ENCODE data around the gene SOCS6.
"Not testable (repeated sequence)": the region's sequence is repeated elsewhere in the genome, so short reads cannot be mapped to it uniquely, and the experiment has no call there.

Gene SOCS6

GRCh38 chr18:70363861-70364260 lies 75.0 kb downstream of the SOCS6 start:
- DNase-seq = no peak

GRCh38 chr18:70365361-70365760 lies 76.5 kb downstream of the SOCS6 start:
- DNase-seq = no peak

DNA sequence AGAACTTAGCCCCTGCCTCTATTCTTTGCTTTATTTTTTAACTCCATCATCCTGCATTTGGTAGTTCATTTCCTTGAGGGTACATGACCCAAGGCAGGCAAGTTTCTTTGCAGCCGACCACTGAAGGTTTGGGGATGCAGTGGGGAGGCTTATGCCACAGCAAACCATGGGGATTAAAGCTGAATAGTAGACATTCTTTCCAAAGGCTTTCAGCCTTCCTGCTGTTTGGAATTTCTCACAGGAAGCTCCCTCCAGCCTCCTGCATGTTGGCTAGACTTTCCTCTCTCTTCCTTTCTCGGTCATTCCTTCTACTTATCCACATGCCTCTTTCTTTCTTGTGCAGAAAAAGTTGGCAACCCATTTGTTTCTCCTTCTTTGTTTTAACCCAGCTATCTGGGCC lies 77.3 kb downstream of the SOCS6 start:
- DNase-seq = no peak

GRCh38 chr18:70366670-70367069 lies 77.8 kb downstream of the SOCS6 start:
- no peak for DNase-seq

- not testable (repeated sequence) for DNase-seq
Measured at GRCh38 chr18:70367344-70367743, 78.5 kb downstream of the SOCS6 start.

GRCh38 chr18:70368903-70369302 lies 80.1 kb downstream of the SOCS6 start:
- no peak for DNase-seq

DNA sequence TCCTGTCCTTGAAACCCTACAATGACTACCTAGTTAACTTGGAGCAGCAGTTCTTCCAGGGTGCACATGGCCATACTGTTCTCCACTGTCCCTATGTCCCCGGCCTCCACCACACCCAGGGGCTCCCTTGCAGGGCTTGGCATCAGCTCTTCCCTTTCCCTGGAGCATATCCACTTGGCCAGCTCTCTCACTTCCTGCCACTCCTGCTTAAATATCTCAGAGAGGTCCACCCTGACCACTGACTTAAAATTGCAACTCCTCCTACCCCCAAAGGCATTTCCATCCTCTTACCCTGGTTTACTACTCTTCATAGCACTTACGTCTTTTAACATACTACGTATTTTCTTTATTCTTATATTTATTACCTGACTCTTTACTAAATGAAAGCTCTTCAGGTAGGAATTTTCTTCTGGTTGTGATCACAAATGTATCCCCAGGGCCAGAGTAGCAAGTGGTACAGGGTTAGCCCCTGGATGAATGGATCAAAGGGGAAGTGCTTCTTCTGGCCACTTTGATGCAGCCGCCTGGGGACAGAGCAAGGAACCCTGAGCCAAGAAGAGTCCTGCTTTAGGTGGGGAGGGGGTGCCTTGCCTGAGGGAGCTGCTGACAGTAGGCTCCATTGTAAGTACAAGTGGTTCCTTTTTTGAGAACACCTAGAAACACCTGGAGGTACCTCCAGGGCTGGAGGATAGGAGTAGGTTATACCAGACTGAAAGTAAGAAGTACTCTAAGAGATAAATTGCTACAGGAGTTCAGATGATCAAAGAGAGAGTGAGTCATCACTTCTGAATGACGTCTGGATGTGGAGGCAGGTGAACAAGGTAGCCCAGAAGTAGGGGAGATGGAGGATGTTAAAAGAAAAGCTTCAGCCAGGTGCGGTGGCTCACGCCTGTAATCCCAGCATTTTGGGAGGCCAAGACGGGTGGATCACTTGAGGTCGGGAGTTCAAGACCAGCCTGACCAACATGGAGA lies 82.2 kb downstream of the SOCS6 start:
- DNase-seq = no peak

DNA sequence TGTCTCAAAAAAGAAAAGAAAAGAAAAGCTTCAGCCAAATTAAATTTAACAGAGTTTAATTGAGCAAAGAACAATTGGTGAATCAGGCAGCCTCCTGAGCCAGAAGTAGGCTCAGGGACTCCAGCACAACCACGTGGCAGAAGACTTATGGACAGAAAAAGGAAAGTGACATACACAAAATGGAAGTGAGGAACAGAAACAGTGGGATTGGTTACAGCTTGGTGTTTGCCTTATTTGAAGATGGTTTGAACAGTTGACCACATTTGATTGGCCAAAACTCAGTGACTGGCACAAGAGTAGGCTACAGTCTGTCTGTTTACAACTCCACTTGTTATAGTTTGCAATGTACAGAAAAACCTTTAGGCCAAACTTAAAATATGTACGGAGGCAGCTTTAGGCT lies 83.1 kb downstream of the SOCS6 start:
- no peak for DNase-seq

- DNase-seq = no peak
Measured at GRCh38 chr18:70372450-70373041, 83.7 kb downstream of the SOCS6 start.

GRCh38 chr18:70373042-70373519 lies 84.2 kb downstream of the SOCS6 start:
- no peak for DNase-seq

GRCh38 chr18:70374154-70374553 lies 85.3 kb downstream of the SOCS6 start:
- DNase-seq = no peak

DNA sequence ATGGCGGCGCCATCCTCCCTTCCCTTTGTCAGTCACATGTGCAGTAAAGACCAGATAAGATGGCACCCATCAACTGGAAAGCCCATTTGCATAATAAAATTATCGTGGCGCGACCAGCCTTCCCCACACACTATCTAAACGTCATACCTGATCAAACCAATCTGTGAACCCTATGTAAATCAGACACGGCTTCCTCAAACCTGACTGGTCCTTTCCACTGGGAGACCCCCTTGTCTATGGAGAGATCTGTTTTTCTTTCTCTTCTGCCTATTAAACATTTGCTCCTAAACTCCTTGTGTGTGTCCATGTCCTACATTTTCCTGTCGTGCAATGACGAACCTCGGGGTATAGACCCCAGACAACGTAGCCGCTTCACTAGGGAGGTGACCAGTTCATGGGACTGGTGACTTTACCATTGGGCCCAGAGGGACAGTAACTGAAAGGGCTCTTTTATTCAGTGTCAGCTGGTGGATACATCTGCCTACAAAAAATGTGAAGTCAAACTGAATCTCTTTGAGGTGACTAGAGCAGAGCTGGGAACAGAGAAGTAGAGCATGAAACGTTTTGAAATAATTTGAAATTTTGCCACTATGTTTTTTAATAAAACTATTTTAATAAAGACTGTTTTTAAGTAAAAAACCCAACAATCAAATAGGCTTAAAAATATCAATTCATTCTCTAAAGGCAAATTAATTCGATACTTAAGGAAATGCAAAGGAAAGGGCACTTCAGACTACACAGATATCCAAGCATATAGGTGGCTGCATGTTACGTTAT lies 87.5 kb downstream of the SOCS6 start:
- DNase-seq = no peak

GRCh38 chr18:70376914-70377258 lies 88.0 kb downstream of the SOCS6 start:
- no peak for DNase-seq

- DNase-seq = no peak
Measured at GRCh38 chr18:70377317-70377799, 88.5 kb downstream of the SOCS6 start.

GRCh38 chr18:70377857-70378701 lies 89.2 kb downstream of the SOCS6 start:
- no peak for DNase-seq

Measured in CD4-positive, alpha-beta T cell treated with Interleukin-4 for 4 hours (primary cell).